Stromal cell of bone marrow (primary cell): ENCODE data around the gene SPEF1.

ENCODE experiments used
- DNase-seq: peaks from one replicate; pipeline ENCODE4 v3.0.0-alpha.2; 2012; ENCODE audit warnings: low read depth

The SPEF1 gene

DNA sequence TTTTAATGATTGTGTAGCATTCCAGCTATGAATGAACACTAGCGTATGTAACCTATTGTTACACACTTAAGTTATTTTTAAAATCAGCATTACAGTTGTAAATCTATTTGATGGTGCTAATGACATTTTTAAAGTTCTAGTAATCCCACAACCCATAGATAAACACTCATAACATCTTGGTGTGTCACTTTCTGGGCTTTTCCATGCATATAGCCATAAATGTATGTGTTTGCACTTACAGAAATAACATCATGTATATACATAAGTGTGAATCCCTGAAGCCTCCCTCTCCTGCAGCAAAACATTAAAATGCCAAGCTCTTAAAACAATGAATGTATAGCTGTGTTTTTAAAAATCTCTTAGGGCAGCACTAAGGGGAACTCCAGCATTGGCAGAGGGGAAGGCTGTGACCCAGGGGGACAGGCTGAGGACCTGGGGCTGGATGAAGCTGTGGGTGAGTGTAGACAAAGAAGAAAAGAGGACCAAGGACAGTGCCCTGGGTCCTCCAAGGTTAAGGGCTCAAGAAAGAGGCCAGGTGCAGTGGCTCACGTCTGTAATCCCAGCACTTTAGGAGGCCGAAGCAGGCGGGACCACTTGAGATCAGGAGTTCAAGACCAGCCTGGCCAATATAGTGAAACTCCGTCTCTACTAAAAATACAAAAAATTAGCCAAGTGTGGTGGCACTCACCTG is 6.2 kb upstream of the SPEF1 start:
- no peak for DNase-seq

DNA sequence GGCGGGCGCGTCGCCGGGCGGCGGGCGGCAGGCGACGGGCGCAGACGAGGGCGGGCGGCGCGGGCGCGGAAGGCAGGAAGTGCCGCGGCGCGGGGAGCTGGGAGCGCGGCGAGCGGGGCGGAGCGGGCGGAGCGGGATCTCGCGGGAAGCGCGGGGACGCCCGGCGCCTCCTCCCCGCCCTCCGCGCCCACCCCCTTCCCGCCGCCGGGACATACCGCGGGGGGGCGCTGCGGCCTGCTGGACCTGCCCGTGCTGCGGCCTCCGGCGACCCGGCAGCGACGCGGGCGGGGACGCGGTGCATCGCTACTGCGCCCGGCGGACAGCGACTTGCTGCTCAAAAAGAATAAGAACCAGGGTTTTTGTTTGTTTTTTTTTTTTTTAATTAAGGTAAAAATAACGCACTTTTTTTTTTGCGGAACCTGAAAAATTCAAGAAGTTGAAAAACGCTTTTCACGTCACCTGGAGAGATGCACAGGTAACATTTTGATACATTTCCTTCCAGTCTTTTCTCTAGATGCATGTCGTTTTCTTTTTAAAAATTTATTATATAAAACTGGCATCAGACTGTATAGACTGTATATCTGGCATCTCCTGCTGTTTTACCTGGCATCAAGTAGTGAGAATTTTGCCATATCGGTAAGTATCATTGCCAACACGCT is 5.5 kb upstream of the SPEF1 start, which contains the start of gene CENPB:
CENPB (minus strand) TSS at position 76 of the 659 bp plus-strand sequence. CDS start 257 bp downstream, outside the sequence.
- DNase-seq = peak; percentile 73

DNA sequence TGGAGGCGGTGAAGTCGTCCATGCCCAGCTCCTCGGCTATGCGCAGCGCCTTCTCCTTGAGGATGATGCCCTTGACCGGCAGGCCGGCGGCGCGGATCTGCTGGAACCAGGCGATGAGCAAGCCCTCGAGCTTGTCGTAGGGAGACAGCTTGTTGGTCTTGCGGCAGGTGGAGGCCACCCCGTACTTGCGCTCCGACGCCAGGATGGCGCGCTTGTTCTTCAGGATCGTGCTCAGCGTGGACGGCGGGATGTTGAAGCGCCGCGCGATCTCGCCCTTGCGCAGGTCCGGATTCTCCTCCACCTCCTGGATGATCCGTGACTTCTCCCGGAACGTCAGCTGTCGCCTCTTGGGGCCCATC is 4.9 kb upstream of the SPEF1 start:
- no peak for DNase-seq

DNA sequence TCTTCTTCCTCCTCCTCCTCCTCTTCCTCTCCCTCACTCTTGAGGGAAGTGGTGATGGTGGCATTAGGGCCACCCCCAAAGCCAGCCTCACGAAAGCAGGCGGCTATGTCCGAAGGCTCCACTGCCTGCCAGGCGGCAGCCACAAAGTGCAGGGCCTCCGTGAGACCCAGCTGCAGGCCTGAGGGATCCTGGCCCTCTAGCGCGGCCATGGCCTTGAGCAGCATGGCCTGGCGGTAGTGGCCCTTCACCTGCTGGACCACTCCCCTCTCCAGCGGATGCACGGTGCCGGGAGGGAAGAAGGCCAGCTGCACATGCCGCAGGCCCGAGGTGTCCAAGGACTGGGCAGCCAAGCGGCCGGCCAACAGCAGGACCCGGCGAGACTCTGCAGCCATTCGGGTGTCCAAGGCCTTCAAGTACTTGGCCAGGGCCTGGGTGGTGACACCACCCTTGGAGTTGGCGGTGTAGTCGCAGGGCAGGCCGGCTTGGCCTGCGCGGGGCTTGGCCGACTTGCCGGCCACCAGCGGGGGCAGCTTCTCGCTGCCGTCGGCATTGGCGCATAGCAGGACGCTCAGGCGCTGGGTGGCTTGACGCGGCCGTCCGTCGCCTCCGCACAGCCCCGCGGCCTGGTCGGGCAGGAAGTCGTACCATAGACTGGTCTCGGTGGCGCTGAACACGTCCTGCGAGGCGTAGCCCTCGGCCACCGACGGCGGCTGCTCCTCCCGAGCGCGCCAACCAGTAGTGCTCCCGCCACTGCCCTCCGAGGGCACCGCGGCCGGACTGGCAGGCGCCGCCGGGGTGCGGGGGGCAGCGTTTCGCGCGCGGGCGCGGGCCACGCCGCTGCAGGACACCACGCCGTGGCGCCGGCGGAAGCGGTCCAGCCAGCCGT is 4.2 kb upstream of the SPEF1 start:
- no peak for DNase-seq

DNA sequence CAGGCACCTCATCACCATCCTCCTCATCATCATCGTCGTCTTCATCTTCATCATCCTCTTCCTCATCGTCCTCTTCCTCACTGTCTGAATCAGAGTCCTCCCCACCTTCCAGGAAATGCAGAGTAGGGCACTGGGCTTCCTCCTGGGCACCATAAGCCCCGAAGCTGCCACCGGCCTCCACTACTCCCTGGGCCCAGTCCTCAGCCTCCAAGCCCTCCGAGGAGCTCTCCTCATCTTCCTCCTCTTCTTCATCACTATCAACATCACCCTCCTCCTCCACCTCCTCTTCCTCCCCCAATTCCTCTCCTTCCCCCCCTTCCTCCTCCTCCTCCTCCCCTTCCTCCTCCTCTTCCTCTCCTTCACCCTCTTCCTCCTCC is 3.6 kb upstream of the SPEF1 start:
- no peak for DNase-seq

DNA sequence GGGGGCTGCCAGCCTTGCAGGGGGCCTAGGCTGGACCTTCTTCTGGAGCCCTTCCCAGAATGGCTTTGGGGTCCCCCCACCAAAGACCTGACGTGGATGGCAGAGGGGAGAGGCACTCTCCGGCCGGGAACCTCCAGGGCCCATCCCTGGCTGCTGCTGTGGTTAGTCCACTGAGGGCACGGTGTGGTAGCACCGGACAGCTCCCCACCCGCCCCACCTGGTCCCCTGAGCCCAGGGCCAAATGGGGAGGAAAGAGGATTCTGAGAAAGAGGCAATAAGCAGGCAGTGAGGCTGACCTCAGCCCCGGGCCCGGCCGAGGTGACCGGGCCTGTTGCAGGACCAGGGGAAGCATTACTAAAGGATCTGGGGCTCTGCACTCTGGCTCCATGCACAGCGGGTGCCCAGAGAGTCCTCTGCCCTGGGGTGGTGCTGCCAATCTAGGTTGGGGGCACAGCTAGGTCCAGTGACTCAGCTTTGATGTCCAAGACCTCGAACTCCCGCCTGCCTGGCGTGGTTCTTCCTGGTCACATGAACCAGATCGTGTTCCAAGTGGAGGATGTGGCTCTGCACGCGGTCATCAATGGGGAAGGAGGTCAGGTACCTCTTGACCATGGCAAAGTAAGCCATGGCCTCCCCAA is 3.1 kb upstream of the SPEF1 start:
- no peak for DNase-seq

DNA sequence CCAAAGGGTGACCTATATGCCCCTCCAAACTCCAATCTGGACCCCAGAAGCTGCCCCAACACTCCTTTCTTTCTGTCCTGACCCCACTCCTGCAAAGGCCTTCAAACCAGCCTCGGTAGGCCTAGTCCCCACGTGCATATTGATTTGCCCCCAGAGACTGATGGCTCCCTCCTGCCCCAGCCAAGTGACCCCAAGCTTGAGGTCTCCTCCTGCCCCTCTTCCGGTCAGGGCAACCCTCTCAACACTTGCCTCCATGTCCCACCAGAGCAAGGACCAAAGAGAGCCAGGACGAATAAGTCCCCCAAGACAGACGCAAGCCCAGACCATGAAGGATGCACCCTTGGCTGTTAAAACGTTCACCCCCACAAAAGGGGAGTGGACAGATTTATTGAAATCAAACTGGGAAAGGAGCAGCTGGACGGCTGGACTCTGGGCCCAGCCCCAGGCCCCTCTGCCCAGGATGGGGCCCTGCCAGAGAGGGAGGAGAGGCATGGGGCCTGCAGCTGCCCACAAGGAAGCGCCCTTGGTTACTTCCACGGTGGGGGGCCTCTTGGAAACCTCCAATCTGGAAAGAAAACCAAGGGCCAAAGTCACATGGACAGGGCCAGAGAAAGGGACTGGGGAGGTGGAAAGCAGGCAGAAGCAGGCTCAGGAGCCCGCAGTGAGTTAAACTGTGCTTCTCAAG is 2.4 kb upstream of the SPEF1 start:
- no peak for DNase-seq

DNA sequence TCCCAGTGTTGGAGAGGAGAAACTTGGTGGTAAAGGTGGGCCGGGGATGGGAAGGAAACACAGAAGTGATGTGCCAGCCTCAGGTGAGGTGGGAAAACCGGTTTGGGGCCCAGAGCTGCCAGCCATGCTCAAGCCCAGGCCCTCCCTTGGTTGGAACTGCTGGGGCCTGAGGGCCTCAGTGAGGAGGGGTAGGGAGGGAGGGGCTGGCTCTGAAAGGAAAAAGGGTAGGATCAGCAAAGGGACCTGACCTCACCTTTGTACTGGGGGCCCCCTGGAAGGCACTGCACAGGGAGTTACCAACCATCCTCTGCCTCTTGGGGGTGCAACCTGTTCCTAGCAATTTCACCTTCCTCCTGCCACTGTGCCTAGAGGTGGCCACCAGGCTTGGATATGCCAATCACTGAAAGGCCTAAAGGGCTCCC is 1.8 kb upstream of the SPEF1 start:
- DNase-seq = no peak

DNA sequence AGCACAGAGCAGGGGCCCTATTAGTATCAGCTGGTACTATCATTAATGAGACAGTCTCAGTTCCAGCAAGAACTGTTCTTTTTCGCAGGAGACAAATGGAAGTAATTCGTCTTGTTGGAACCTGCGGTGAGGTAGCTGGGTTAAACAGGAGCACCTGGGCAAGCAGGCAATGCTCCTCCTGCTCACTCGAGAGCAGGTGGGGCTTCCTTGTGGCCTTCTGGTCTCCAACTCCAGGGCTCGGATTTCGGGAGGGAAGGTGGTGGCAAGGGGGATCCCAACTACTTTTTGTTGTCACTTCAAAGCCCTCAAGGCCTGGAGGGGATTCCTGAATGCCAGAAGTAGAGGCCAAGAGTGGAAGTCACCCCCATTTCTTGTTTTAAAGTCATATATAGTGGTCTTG is 1.3 kb upstream of the SPEF1 start:
- DNase-seq = no peak

DNA sequence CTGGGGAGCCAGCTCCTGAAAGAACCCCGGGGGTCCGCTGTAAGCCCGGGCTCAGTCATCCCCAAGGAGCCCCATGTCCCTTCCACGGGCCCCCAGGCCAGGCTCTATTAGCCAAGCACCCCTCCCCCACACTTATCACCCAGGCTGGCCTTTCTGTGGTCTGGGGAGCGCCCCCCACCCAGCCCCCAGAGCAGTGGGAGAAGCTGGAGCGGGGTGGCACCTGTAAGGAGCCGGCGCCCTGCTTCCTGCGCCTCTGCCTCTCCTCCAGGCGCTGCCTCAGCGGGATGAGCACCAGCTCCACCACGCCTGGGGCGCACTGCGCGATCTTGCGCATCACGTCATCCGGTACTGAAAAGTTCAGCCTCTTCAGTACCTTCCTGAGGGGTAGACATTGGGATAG is 2.3 kb downstream of the SPEF1 start:
- no peak for DNase-seq

DNA sequence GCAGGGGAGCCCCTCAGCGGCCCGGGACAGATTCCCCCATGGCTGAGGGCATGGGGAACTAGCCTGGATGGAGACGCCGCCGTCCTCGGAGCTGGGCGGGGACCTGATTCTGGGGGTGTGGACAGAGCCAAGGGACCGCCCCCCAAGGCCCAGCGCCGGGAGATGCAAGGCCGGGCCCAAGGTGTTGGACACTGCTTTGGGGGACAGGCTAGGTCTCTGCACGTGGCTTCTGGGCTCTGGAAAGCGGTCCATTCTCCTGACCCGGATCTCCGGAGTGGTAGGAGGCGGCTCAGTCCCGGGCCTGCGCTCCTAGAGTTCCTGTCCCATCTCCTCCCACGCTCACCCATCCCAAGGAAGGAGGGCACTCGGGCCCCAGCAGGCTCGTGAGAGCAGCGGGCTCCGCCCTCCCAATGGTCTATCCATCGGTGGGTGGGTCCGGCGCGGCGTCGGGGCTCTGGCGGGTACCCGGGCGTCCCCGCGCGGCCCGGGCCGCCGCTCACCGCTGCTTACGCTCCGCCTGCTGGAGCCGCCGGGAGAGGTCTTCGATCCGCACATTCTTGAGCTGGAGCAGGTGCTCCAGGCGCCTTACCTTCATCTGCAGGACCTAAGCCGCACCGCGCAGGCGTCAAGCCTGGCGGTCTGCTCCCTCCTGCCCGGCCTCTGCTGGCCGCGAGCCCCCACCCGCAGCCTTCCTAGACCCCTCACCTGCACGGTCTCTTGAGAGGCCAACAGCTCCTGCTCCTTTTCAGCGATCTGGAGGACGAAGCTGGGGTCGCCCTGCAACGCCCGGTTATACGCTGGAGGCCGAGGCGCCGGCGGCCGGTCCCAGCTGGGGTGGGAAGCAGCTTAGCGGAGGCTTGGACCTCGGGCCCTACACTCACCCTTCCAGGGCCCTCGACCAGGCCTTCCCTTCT is 3.3 kb downstream of the SPEF1 start:
- DNase-seq = no peak

DNA sequence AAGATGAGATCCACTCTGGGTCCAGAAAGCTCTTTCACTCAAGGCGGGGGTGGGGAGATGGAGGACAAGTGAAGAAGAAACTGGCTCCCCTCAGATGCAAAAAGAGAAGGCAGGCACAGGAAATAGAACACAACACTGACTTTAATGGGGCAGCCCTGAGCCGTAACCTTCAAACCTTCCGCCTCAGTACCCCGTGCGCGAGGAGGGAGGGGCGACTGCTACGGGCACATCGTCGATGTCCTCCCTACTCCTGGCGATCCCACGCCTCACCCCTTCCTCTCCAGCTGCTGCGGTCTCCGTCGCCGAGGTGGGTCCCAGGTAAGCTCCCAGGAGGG is 3.9 kb downstream of the SPEF1 start:
- DNase-seq = no peak

DNA sequence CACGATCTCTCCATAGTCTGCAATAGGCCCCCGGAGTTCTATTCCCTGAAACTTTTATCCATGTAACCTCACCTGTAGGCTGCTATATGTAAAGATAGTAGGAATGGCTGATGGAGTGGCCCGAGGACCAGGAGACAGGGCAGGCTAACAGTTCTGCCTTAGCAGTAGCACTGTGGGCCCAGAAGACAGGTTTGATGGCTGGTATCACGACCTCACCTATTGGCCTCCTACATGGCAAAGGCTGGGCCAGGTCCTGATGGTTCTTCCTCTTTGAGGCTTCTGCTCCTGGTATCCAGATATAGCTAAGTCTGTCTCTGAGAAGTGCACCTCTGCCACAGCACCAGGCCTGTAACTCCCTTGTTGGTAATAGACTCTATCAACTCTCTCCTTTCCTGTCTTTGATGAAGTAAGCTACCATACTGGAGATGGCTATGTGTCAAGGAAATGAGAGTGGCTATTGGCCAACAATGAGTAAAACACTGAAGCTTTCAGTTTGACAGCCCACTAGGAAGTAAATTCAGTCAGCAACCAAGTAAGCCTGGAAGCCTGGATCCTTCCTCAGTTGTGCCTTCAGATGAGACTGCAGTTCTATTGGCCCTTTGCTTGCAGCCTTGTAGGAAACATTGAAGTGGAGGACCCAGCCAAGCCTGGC is 5.7 kb downstream of the SPEF1 start:
- DNase-seq = no peak

DNA sequence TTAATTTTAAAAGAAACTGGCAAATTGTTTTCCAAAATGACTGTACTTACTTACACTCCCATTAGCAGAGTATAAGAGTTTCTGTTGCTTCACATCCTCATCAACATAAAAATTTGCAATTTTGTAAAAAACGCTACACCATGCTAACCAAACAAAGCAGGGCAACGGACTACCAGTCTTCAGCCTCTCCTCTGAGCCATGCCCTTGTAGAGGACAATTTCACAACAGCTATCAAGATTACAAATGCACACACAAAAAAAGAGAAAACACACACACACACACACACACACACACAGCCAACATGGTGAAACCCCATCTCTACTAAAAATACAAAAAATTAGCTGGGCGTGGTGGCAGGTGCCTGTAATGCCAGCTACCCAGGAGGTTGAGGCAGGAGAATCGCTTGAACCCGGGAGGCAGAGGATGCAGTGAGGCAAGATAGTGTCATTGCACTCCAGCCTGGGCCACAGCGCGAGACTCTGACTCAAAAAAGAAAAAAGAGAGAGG is 9.6 kb downstream of the SPEF1 start:
- DNase-seq = no peak

DNA sequence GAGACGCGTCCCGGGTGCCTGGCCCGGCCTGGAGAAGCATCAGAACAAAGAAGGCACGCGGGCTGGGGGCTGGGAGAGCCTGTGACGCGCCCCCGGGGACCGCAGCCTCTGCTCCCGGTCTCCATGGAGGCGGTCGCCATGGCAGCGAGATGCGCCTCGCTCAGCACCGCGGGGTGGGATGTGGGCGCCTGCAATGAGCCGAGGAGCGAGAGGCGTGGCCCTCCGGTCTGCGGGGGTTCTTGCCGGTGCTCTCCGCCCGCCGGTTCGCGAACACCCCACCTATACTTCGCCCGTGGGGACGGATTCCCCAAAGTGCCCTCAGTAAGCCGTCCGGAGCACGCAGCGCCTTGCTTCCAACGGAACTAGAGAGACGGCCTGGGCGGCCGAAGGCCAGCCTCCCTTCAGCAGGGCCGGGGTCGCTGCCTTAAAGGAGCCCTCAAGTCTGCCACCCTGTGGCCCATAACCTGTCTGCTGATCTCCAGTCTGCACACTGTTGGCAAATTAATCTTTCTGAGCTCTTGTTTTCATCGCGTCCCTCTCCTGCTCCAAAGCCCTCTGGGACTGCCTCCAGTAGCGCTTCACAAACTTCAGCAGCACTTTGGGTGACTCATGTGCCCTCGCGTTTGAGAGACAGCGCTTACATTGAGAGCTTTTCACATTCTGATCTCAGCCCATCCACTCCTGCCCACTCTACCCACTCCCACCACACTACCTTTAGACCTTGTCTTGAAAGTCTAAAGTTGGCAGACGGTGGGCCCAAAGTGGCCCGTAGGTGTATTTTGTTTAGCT is 12.7 kb downstream of the SPEF1 start:
- peak; percentile 59 for DNase-seq

DNA sequence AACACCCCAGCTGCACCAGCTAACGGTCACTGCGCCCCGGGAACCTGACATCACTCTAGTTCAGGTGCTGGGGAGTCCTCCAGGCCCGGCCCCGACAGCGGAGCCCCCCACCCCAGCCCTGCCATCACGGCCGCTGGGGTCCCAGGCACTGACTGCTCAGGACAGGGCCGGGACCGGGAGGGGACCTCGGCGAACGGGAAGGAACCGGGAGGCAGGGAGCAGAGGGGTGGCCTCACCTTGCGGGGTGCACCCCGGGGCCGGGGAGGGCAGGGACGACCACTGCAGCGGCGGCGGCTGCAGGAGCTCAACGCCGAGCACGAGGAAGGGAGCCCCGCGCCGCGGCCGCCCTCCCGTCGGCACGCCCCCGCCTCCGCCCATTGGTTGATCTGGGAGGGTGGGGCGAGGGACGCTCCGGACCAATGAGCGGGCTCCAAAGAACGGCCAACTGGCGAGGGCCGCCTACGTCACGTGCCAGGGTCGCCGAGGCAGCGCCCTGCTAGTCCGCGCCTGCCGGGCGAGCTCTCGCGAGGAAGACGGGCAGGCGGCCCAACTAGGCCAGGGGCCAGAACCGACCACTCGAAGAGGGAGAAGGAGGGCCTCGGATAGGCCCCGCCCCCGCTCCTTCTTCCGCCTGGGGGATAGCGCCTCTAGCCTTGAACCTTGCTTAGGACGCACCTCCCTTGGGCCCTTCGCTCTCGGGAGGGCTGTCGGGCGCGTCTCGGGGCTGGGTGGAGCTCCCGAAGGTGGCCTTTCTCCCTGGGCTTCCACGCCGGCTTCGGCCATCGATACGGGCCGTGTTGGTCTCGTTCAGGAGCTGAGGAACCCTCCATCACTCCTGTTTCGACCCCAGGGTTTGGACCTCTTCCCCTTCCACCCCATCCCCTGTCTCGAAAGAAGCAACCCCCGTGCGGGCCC is 13.6 kb downstream of the SPEF1 start, which contains the start of gene ADISSP:
ADISSP (minus strand) TSS at position 327 of the 915 bp plus-strand sequence. CDS start 7,653 bp downstream, outside the sequence.
- peak; percentile 96 for DNase-seq

DNA sequence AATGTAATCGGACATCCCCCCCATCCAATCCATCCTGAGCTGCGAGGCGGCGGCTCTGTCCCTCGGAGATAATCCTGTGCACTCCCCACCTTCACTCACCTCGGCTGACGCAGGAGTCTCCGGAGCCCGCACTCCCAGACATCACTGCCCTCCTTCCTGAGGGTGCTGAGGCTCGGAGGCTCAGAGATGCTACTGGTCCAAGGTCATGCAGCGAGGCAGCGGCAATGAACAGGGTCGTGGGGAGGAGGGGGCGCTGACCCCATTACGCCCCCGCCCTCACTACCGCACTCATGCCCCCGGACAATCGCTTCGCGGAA is 14.2 kb downstream of the SPEF1 start:
- no peak for DNase-seq

DNA sequence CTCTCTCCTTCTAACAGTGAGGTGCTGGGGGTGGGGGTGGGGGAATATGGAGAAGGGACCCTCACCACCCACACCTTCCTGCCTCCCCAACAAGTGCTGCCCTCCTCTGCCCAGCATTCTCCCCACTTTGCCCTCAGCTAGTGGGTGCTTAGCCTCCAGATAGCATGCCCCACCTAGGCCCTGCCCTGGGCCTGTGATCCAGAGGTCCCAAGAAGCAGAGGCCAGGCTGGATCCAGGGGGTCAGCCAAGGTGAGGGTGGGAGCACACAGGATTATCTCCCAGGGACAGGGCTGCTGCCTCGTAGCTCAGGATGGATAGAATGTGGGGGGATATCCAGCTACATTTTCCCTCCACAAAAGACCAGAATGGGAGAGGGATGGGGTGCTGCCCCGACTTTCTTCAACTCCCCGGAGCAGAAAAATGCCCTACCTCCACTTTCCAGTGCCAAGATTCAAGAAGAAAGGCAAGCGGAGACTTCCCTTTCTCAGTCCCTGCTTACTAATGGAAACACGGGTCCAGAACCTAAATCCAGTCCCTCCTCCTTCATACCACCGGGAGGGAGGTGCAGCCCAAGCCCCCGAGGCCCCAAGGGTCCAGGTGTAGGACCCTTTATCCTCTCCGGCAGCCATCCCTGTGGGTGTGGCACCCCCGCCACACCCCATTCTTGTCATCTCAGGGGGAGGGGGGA is 14.7 kb downstream of the SPEF1 start:
- DNase-seq = no peak
